ENCODE results near the gene VCL.
"Not testable (repeated sequence)": the region's sequence is repeated elsewhere in the genome, so short reads cannot be mapped to it uniquely, and the experiment has no call there.

Gene VCL

GRCh38 chr10:73991203-73991883 lies 6.6 kb upstream of the VCL start:
- Mint-ChIP-seq H3K36me3 (no peaks in the 10 kb centered on the region), H3K27ac (peak overlapping the region; percentile 77), H3K4me3 (no peak overlapping the region), H3K27me3 (no peaks in the 10 kb centered on the region), H3K9me3 (peaks cover 3% of the 10 kb centered on the region), H3K4me1 (peaks cover 41% of the 10 kb centered on the region)
- ATAC-seq = no peak

- peak; percentile 96 for ATAC-seq
- no peaks in the 10 kb centered on the region for H3K27me3 Mint-ChIP-seq
- H3K36me3 Mint-ChIP-seq = no peaks in the 10 kb centered on the region
- peak overlapping the region; percentile 77 for H3K27ac Mint-ChIP-seq
- peaks cover 41% of the 10 kb centered on the region for H3K4me1 Mint-ChIP-seq
- H3K4me3 Mint-ChIP-seq = peak overlapping the region; percentile 7
- H3K9me3 Mint-ChIP-seq = peaks cover 3% of the 10 kb centered on the region
Measured at GRCh38 chr10:73991884-73992245, 6.1 kb upstream of the VCL start.

GRCh38 chr10:73992899-73993788 lies 4.8 kb upstream of the VCL start:
- ATAC-seq = no peak
- no peaks in the 10 kb centered on the region for H3K36me3 Mint-ChIP-seq
- peaks cover 41% of the 10 kb centered on the region for H3K4me1 Mint-ChIP-seq
- peak overlapping the region; percentile 0 for H3K4me3 Mint-ChIP-seq
- no peaks in the 10 kb centered on the region for H3K27me3 Mint-ChIP-seq
- H3K27ac Mint-ChIP-seq = peak overlapping the region; percentile 77
- H3K9me3 Mint-ChIP-seq = peaks cover 3% of the 10 kb centered on the region

- ATAC-seq = no peak
- peak overlapping the region; percentile 76 for H3K27ac Mint-ChIP-seq
- no peak overlapping the region for H3K4me3 Mint-ChIP-seq
- H3K9me3 Mint-ChIP-seq = peaks cover 3% of the 10 kb centered on the region
- no peaks in the 10 kb centered on the region for H3K27me3 Mint-ChIP-seq
- no peaks in the 10 kb centered on the region for H3K36me3 Mint-ChIP-seq
- peaks cover 56% of the 10 kb centered on the region for H3K4me1 Mint-ChIP-seq
Measured at GRCh38 chr10:73995035-73995358, 2.9 kb upstream of the VCL start.

GRCh38 chr10:73997461-73997786 lies 492 bp upstream of the VCL start:
- Mint-ChIP-seq H3K27ac (peak overlapping the region; percentile 87), H3K27me3 (no peaks in the 10 kb centered on the region), H3K9me3 (no peaks in the 10 kb centered on the region), H3K4me3 (peak overlapping the region; percentile 99), H3K4me1 (peaks cover 66% of the 10 kb centered on the region), H3K36me3 (peaks cover 17% of the 10 kb centered on the region)
- ATAC-seq = peak; percentile 85

GRCh38 chr10:73998623-73998928 lies 660 bp downstream of the VCL start:
- peak overlapping the region; percentile 99 for H3K4me3 Mint-ChIP-seq
- no peaks in the 10 kb centered on the region for H3K27me3 Mint-ChIP-seq
- ATAC-seq = no peak
- no peaks in the 10 kb centered on the region for H3K9me3 Mint-ChIP-seq
- peaks cover 18% of the 10 kb centered on the region for H3K36me3 Mint-ChIP-seq
- H3K27ac Mint-ChIP-seq = peak overlapping the region; percentile 87
- H3K4me1 Mint-ChIP-seq = peaks cover 66% of the 10 kb centered on the region

GRCh38 chr10:73998929-73999691 lies 1.2 kb downstream of the VCL start:
- Mint-ChIP-seq H3K27me3 (no peaks in the 10 kb centered on the region), H3K4me1 (peaks cover 64% of the 10 kb centered on the region), H3K36me3 (peaks cover 18% of the 10 kb centered on the region), H3K27ac (peak overlapping the region; percentile 87), H3K9me3 (no peaks in the 10 kb centered on the region), H3K4me3 (peak overlapping the region; percentile 99)
- ATAC-seq = no peak

GRCh38 chr10:73999703-74000102 lies 1.8 kb downstream of the VCL start:
- Mint-ChIP-seq H3K27me3 (no peaks in the 10 kb centered on the region), H3K36me3 (peaks cover 18% of the 10 kb centered on the region), H3K9me3 (no peaks in the 10 kb centered on the region), H3K27ac (peak overlapping the region; percentile 87), H3K4me3 (peak overlapping the region; percentile 99), H3K4me1 (peaks cover 61% of the 10 kb centered on the region)
- no peak for ATAC-seq

GRCh38 chr10:74000244-74000643 lies 2.3 kb downstream of the VCL start:
- H3K4me3 Mint-ChIP-seq, ATAC-seq, H3K27me3 Mint-ChIP-seq, H3K9me3 Mint-ChIP-seq, H3K27ac Mint-ChIP-seq: not testable (repeated sequence)
- peaks cover 18% of the 10 kb centered on the region for H3K36me3 Mint-ChIP-seq
- peaks cover 56% of the 10 kb centered on the region for H3K4me1 Mint-ChIP-seq

GRCh38 chr10:74000892-74001669 lies 3.2 kb downstream of the VCL start:
- Mint-ChIP-seq H3K36me3 (peaks cover 18% of the 10 kb centered on the region), H3K27me3 (no peaks in the 10 kb centered on the region), H3K27ac (no peak overlapping the region), H3K4me3 (peak overlapping the region; percentile 38), H3K9me3 (no peaks in the 10 kb centered on the region), H3K4me1 (peaks cover 51% of the 10 kb centered on the region)
- no peak for ATAC-seq

GRCh38 chr10:74006269-74006668 lies 8.4 kb downstream of the VCL start:
- no peak overlapping the region for H3K4me3 Mint-ChIP-seq
- H3K27me3 Mint-ChIP-seq = no peaks in the 10 kb centered on the region
- H3K27ac Mint-ChIP-seq = no peak overlapping the region
- H3K36me3 Mint-ChIP-seq = peaks cover 11% of the 10 kb centered on the region
- H3K9me3 Mint-ChIP-seq = no peaks in the 10 kb centered on the region
- peaks cover 50% of the 10 kb centered on the region for H3K4me1 Mint-ChIP-seq
- ATAC-seq = no peak

GRCh38 chr10:74008212-74008731 lies 10.4 kb downstream of the VCL start:
- ATAC-seq = peak; percentile 74
- no peaks in the 10 kb centered on the region for H3K27me3 Mint-ChIP-seq
- H3K9me3 Mint-ChIP-seq = no peaks in the 10 kb centered on the region
- H3K4me3 Mint-ChIP-seq = peak overlapping the region; percentile 31
- H3K4me1 Mint-ChIP-seq = peaks cover 51% of the 10 kb centered on the region
- no peak overlapping the region for H3K27ac Mint-ChIP-seq
- H3K36me3 Mint-ChIP-seq = no peaks in the 10 kb centered on the region

- Mint-ChIP-seq H3K27me3 (no peaks in the 10 kb centered on the region), H3K27ac (peak overlapping the region; percentile 40), H3K4me3 (peak overlapping the region; percentile 9), H3K36me3 (no peaks in the 10 kb centered on the region), H3K9me3 (no peaks in the 10 kb centered on the region), H3K4me1 (peaks cover 53% of the 10 kb centered on the region)
- ATAC-seq = no peak
Measured at GRCh38 chr10:74011017-74011416, 13.1 kb downstream of the VCL start.

GRCh38 chr10:74011770-74012169 lies 13.9 kb downstream of the VCL start:
- H3K27me3 Mint-ChIP-seq = no peaks in the 10 kb centered on the region
- no peaks in the 10 kb centered on the region for H3K9me3 Mint-ChIP-seq
- peak overlapping the region; percentile 40 for H3K27ac Mint-ChIP-seq
- H3K4me3 Mint-ChIP-seq = no peak overlapping the region
- peaks cover 53% of the 10 kb centered on the region for H3K4me1 Mint-ChIP-seq
- peaks cover 5% of the 10 kb centered on the region for H3K36me3 Mint-ChIP-seq
- no peak for ATAC-seq

GRCh38 chr10:74012480-74012879 lies 14.6 kb downstream of the VCL start:
- ATAC-seq = no peak
- Mint-ChIP-seq H3K27me3 (no peaks in the 10 kb centered on the region), H3K9me3 (no peaks in the 10 kb centered on the region), H3K4me3 (no peak overlapping the region), H3K36me3 (peaks cover 10% of the 10 kb centered on the region), H3K4me1 (peaks cover 53% of the 10 kb centered on the region), H3K27ac (peak overlapping the region; percentile 18)
